Ectodermal cell (in vitro differentiated cells): ENCODE measurements around the gene SMIM38.

ENCODE experiments used
- H3K27ac ChIP-seq: 2 replicates; pipeline ENCODE4 v1.7.0; 2013; ENCODE audit warnings: mild to moderate bottlenecking, low read depth, low read length; ENCODE audit not compliant: insufficient read depth, poor library complexity, severe bottlenecking
- H3K27me3 ChIP-seq: 2 replicates; pipeline ENCODE4 v1.7.0; 2013; ENCODE audit warnings: mild to moderate bottlenecking, low read length; ENCODE audit not compliant: insufficient read depth, control insufficient read depth, poor library complexity, severe bottlenecking
- H3K36me3 ChIP-seq: one replicate; pipeline ENCODE4 v1.7.0; 2013; ENCODE audit warnings: low read length; ENCODE audit not compliant: control insufficient read depth, insufficient read depth
- H3K4me1 ChIP-seq: one replicate; pipeline ENCODE4 v1.7.0; 2013; ENCODE audit warnings: low read length; ENCODE audit not compliant: control insufficient read depth, insufficient read depth
- H3K4me3 ChIP-seq: 2 replicates; pipeline ENCODE4 v1.7.0; 2013; ENCODE audit warnings: low read depth, low read length, control low read depth; ENCODE audit not compliant: insufficient read depth
- H3K9me3 ChIP-seq: 2 replicates; pipeline ENCODE4 v1.7.0; 2013; ENCODE audit warnings: mild to moderate bottlenecking, low read length, moderate library complexity; ENCODE audit not compliant: control insufficient read depth
- WGBS, 2 experiments: methylation state at CpG; one replicate each; pipeline ENCODE4 v1.1.7; 2013; ENCODE audit warnings: missing lambda C conversion rate in 2 of 2; 5-methylcytosine and 5-hydroxymethylcytosine counted together

SMIM38 gene

DNA sequence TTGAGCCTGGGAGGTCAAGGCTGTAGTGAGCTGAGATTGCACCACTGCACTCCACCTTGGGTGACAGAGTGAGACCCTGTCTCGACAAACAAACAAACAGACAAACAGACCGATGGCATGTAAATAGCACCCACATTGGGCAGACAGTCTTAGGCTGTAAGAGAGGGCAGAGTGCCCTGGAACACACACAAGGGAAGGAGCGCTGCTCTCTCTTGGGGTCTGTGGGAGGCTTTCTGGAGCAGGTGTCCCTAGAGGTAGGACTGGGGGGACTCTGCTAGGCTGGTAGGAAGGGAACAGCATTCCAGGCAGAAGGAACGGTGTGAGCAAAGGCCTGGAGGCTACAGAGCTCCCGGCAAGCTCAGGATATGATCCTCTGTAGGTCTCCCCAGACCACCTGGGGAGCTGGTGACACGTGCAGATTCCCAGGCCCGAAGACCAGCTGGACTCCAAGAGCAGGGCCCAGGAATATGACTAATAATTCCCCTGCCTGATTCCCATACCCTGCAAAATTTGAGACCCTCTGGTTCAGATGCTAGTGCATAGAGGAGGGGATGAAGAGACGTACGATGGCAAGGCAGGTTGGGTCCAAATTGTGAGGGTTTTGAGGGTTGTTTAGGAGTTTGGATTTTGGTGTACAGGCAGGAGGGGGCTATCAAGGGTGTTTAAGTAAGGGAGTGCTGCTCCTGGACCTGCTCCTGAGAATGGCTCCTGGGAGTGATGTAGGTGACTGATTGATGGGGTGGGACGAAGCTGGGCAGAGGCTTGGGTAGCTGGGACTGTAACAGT, 11.6 kb downstream of the SMIM38 start:
- H3K27ac ChIP-seq: no peak overlapping the region
- no peaks in the 10 kb centered on the region for H3K36me3 ChIP-seq
- H3K4me3 ChIP-seq: no peak overlapping the region
- WGBS, 2 experiments: 88 to 89% methylated on average over 10 of the region's 10 CpGs
- H3K27me3 ChIP-seq: no peaks in the 10 kb centered on the region
- no peaks in the 10 kb centered on the region for H3K4me1 ChIP-seq
- peaks cover 2% of the 10 kb centered on the region for H3K9me3 ChIP-seq

- 75 to 77% methylated on average over 9 of the region's 9 CpGs for WGBS, 2 experiments
- no peaks in the 10 kb centered on the region for H3K36me3 ChIP-seq
- H3K27me3 ChIP-seq: no peaks in the 10 kb centered on the region
- no peak overlapping the region for H3K27ac ChIP-seq
- no peaks in the 10 kb centered on the region for H3K4me1 ChIP-seq
- peaks cover under 1% of the 10 kb centered on the region for H3K9me3 ChIP-seq
- no peak overlapping the region for H3K4me3 ChIP-seq
Measured at GRCh38 chr11:69167916-69168691, 12.4 kb downstream of the SMIM38 start.

DNA sequence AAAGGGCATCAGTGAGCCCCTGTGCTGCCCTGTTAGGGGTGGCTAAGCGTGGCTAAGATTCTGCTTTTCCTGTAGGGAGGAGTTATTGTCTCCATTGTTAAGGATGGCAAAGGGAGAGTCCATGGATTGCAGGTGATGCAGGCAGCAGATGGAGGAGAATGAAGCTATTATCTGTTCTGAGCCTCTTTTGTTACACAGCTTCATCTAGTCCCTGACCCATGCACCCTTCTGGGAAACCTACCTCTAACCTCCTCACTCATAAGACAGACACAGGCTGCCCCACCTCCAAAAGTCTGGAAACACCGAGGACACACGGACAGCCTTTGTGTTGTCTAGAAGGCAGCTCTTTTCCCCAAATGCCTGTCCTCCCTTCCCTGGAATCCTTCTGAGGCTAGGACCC, 13.7 kb downstream of the SMIM38 start:
- Histone ChIP-seq H3K9me3 (no peaks in the 10 kb centered on the region), H3K27me3 (no peaks in the 10 kb centered on the region), H3K36me3 (no peaks in the 10 kb centered on the region), H3K4me1 (no peaks in the 10 kb centered on the region), H3K27ac (no peak overlapping the region), H3K4me3 (no peak overlapping the region)
- 90 to 94% methylated on average over 3 of the region's 3 CpGs for WGBS, 2 experiments

GRCh38 chr11:69170704-69171103, 15.0 kb downstream of the SMIM38 start:
- Histone ChIP-seq H3K4me1 (no peaks in the 10 kb centered on the region), H3K9me3 (no peaks in the 10 kb centered on the region), H3K27ac (no peak overlapping the region), H3K36me3 (no peaks in the 10 kb centered on the region), H3K27me3 (no peaks in the 10 kb centered on the region), H3K4me3 (no peak overlapping the region)
- 85 to 86% methylated on average over 5 to 6 of the region's 6 CpGs for WGBS, 2 experiments

DNA sequence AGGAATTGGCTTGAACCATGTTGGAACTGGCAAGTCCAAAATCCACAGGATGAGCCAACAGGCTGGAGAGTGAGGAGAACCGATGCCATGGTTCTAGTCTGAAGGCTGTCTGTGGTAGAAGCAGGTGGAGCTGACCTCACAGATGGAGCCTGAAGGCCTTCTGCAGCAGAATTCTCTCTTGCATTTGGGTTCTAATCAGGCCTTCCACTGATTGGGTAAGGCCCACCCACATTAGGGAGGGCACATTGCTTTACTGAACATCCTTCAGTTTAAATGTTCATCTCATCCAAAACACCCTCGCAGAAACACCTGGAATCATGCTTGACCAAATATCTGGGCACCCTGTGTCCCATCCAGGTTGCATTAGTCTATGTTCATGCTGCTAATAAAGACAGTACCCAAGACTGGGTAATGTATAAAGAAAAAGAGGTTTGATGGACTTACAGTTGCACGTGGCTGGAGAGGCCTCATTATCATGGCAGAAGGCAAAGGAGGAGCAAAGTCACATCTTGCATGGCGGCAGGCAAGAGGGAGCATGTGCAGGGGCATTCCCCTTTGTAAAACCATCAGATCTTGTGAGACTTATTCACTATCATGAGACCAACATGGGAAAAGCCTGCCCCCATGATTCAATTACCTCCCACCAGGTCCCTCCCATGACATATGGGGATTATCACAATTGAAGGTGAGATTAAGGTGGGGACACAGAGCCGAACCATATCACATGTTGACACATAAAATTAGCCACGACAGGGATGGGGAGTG, 15.9 kb downstream of the SMIM38 start:
- no peaks in the 10 kb centered on the region for H3K4me1 ChIP-seq
- WGBS, 2 experiments: 90 to 95% methylated on average over 6 of the region's 6 CpGs
- no peak overlapping the region for H3K4me3 ChIP-seq
- H3K36me3 ChIP-seq: no peaks in the 10 kb centered on the region
- no peaks in the 10 kb centered on the region for H3K27me3 ChIP-seq
- no peak overlapping the region for H3K27ac ChIP-seq
- no peaks in the 10 kb centered on the region for H3K9me3 ChIP-seq

- WGBS, 2 experiments: 32 to 44% methylated on average over 1 of the region's 1 CpG
- no peaks in the 10 kb centered on the region for H3K36me3 ChIP-seq
- H3K27ac ChIP-seq: no peak overlapping the region
- no peaks in the 10 kb centered on the region for H3K27me3 ChIP-seq
- no peaks in the 10 kb centered on the region for H3K9me3 ChIP-seq
- no peaks in the 10 kb centered on the region for H3K4me1 ChIP-seq
- no peak overlapping the region for H3K4me3 ChIP-seq
Measured at GRCh38 chr11:69172674-69173073, 16.9 kb downstream of the SMIM38 start.

DNA sequence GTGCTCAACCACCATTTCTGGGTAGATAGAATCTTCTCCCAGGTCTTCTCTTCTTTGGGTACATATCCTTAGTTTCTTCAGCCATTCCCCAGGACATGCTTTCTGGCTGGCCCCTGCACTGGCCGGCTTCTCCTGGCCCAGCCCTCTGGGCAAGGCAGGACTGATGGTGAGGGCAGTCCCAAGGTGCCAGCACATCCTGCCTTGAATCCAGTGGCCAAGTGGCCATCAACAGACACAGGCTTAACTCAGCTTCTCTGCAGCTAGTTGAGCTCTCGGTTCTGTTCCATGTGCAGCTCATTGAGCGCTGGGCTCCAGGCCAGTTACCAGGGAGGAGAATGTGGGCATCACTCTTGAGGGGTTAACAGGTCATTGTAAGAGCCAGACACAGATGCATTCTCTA, 17.6 kb downstream of the SMIM38 start:
- Histone ChIP-seq H3K36me3 (no peaks in the 10 kb centered on the region), H3K9me3 (no peaks in the 10 kb centered on the region), H3K27ac (no peak overlapping the region), H3K4me3 (no peak overlapping the region), H3K4me1 (no peaks in the 10 kb centered on the region), H3K27me3 (no peaks in the 10 kb centered on the region)
- WGBS, 2 experiments: 89 to 96% methylated on average over 3 of the region's 3 CpGs

GRCh38 chr11:69173925-69174581, 18.3 kb downstream of the SMIM38 start:
- Histone ChIP-seq H3K4me3 (no peak overlapping the region), H3K27me3 (no peaks in the 10 kb centered on the region), H3K9me3 (no peaks in the 10 kb centered on the region), H3K36me3 (no peaks in the 10 kb centered on the region), H3K4me1 (no peaks in the 10 kb centered on the region), H3K27ac (no peak overlapping the region)
- 93 to 95% methylated on average over 8 of the region's 8 CpGs for WGBS, 2 experiments

DNA sequence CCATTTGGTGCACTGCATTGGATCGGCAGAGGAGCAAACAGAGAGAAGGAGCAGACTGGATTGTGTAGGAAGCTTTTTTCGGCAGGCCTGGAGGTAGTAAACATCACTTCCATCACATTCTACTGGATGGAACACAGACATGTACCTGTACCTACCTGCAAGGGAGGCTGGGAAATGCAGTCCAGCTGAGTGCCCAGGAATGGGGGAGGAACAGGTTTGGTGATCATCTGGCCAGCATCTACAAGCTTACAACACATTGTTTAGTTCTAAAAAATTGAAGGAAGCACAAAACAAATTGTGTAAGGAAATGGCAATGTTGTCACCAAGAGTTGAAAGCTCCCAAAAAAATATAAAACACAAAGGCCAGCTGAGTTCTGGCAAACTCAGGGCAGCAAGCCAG, 19.1 kb downstream of the SMIM38 start:
- Histone ChIP-seq H3K36me3 (no peaks in the 10 kb centered on the region), H3K27ac (no peak overlapping the region), H3K9me3 (no peaks in the 10 kb centered on the region), H3K4me1 (no peaks in the 10 kb centered on the region), H3K4me3 (no peak overlapping the region), H3K27me3 (no peaks in the 10 kb centered on the region)
- WGBS, 2 experiments: 93 to 94% methylated on average over 2 of the region's 2 CpGs
